ENCODE data around the gene GSG1L.

The GSG1L gene

DNA sequence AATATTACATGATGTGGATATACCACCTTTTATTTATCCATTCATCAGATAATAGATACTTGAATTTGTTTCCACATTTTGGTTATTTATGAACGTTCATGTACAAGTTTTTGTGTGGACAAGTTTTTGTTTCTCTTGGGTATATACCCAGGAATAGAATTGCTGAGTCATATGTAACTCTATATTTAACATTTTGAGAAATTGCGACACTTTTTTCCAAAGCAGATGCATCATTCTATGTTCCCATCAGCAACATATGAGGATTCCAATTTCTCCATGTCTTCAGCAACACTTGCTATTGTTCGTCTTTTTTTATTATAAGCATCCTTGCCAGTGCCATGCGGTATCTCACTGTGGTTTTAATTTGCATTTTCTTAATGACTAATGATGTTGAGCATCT lies 93.9 kb downstream of the GSG1L start:
- TF ChIP-seq POLR2AphosphoS5 (IDR thresholded peaks at IDR 0.05; ENCODE audit: low read depth, low read length): no peak
- TF ChIP-seq POLR2A (IDR thresholded peaks at IDR 0.05; ENCODE audit: low read depth, low read length): no peak
- TF ChIP-seq TAF1 (IDR thresholded peaks at IDR 0.05; ENCODE audit: low read depth, low read length): no peak
- TF ChIP-seq SPI1 (IDR thresholded peaks at IDR 0.05; ENCODE audit: low read depth, low read length): no peak
- TF ChIP-seq PAX5 (IDR thresholded peaks at IDR 0.05; ENCODE audit: insufficient read depth, low read length, severe bottlenecking): no peak
- TF ChIP-seq POU2F2 (IDR thresholded peaks at IDR 0.05; ENCODE audit: low read depth, low read length): no peak
- no peak for DNase-seq (ENCODE audit: insufficient read length, low spot score)
- FAIRE-seq: no peak

- TF ChIP-seq POLR2AphosphoS5 (IDR thresholded peaks at IDR 0.05; ENCODE audit: low read depth, low read length) (no peak), POU2F2 (IDR thresholded peaks at IDR 0.05; ENCODE audit: low read depth, low read length) (no peak), TAF1 (IDR thresholded peaks at IDR 0.05; ENCODE audit: low read depth, low read length) (no peak), PAX5 (IDR thresholded peaks at IDR 0.05; ENCODE audit: insufficient read depth, low read length, severe bottlenecking) (no peak), POLR2A (IDR thresholded peaks at IDR 0.05; ENCODE audit: low read depth, low read length) (no peak), SPI1 (IDR thresholded peaks at IDR 0.05; ENCODE audit: low read depth, low read length) (no peak)
These were observed 96.3 kb downstream of the GSG1L start for GRCh38 chr16:27967169-27967568.

DNA sequence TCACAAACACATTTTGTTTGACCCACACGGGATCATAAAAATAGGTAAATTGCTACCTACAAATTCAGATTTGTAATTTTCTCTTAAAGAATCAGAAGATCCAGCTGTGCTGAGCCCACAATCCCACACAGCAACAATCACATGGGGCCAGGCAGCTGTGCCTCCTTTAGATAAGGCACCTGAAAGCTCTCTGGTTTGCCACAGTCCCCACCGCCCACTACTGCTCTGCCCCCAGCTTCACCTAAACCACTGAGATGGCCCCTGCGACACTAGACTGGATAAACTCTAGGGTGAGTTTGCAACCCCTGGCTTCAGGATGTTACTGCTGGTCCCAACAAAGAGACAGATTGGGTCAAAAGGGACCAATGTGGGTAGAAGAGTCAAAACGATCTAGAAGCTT lies 96.8 kb downstream of the GSG1L start:
- TF ChIP-seq POLR2A (IDR thresholded peaks at IDR 0.05; ENCODE audit: low read depth, low read length): no peak
- FAIRE-seq (no peak), DNase-seq (ENCODE audit: insufficient read length, low spot score) (no peak)

More at GRCh38 chr16:27967169-27967568, 96.3 kb downstream of the GSG1L start:
- FAIRE-seq: no peak
- DNase-seq (ENCODE audit: insufficient read length, low spot score): no peak

- DNase-seq (ENCODE audit: insufficient read length, low spot score): no peak
- TF ChIP-seq TAF1 (IDR thresholded peaks at IDR 0.05; ENCODE audit: low read depth, low read length) (no peak), SPI1 (IDR thresholded peaks at IDR 0.05; ENCODE audit: low read depth, low read length) (no peak), POU2F2 (IDR thresholded peaks at IDR 0.05; ENCODE audit: low read depth, low read length) (no peak), PAX5 (IDR thresholded peaks at IDR 0.05; ENCODE audit: insufficient read depth, low read length, severe bottlenecking) (no peak), POLR2A (IDR thresholded peaks at IDR 0.05; ENCODE audit: low read depth, low read length) (no peak)
- no peak for FAIRE-seq
These were observed 97.7 kb downstream of the GSG1L start for GRCh38 chr16:27965801-27966200.

DNA sequence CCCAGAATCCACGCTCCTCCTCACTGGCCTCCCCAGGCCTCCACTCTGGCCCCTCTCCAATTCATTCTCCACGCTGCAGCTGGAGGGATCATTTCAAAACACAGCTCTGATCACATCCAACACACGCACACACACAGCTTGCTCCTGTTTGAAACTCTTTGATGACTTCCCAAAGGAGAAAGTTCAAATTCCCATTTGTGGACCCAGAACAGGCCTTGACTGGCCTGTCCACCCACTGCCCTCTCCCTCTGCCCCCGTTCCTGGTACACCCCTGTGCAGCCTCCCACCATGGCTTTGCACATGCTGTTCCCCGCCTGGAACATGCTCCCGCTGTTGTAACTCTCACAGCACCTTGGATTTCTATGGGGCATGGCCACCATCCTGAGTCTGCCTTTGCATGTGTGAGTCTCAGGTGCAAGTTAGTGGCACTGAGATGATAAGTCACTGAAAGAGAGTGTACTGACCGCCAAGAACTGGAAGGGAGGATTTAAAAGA lies 100.0 kb downstream of the GSG1L start:
- DNase-seq (ENCODE audit: insufficient read length, low spot score) (no peak), FAIRE-seq (no peak)
- TF ChIP-seq POLR2A (IDR thresholded peaks at IDR 0.05; ENCODE audit: low read depth, low read length) (no peak), POU2F2 (IDR thresholded peaks at IDR 0.05; ENCODE audit: low read depth, low read length) (no peak), TAF1 (IDR thresholded peaks at IDR 0.05; ENCODE audit: low read depth, low read length) (no peak), POLR2AphosphoS5 (IDR thresholded peaks at IDR 0.05; ENCODE audit: low read depth, low read length) (no peak), SPI1 (IDR thresholded peaks at IDR 0.05; ENCODE audit: low read depth, low read length) (no peak), PAX5 (IDR thresholded peaks at IDR 0.05; ENCODE audit: insufficient read depth, low read length, severe bottlenecking) (no peak)

GRCh38 chr16:27962197-27962596 lies 101.3 kb downstream of the GSG1L start:
- FAIRE-seq (no peak), DNase-seq (ENCODE audit: insufficient read length, low spot score) (no peak)
- TF ChIP-seq SPI1 (IDR thresholded peaks at IDR 0.05; ENCODE audit: low read depth, low read length) (no peak), TAF1 (IDR thresholded peaks at IDR 0.05; ENCODE audit: low read depth, low read length) (no peak), PAX5 (IDR thresholded peaks at IDR 0.05; ENCODE audit: insufficient read depth, low read length, severe bottlenecking) (no peak), POU2F2 (IDR thresholded peaks at IDR 0.05; ENCODE audit: low read depth, low read length) (no peak), POLR2A (IDR thresholded peaks at IDR 0.05; ENCODE audit: low read depth, low read length) (no peak), POLR2AphosphoS5 (IDR thresholded peaks at IDR 0.05; ENCODE audit: low read depth, low read length) (no peak)

GRCh38 chr16:27961296-27961620 lies 102.3 kb downstream of the GSG1L start:
- no peak for FAIRE-seq

GRCh38 chr16:27960619-27961295 lies 102.8 kb downstream of the GSG1L start:
- no peak for DNase-seq (ENCODE audit: insufficient read length, low spot score)
- FAIRE-seq: no peak
- TF ChIP-seq POLR2AphosphoS5 (IDR thresholded peaks at IDR 0.05; ENCODE audit: low read depth, low read length) (no peak), POU2F2 (IDR thresholded peaks at IDR 0.05; ENCODE audit: low read depth, low read length) (no peak), PAX5 (IDR thresholded peaks at IDR 0.05; ENCODE audit: insufficient read depth, low read length, severe bottlenecking) (no peak), SPI1 (IDR thresholded peaks at IDR 0.05; ENCODE audit: low read depth, low read length) (no peak), POLR2A (IDR thresholded peaks at IDR 0.05; ENCODE audit: low read depth, low read length) (no peak), TAF1 (IDR thresholded peaks at IDR 0.05; ENCODE audit: low read depth, low read length) (no peak)

More at GRCh38 chr16:27961296-27961620, 102.3 kb downstream of the GSG1L start:
- TF ChIP-seq TAF1 (IDR thresholded peaks at IDR 0.05; ENCODE audit: low read depth, low read length) (no peak), PAX5 (IDR thresholded peaks at IDR 0.05; ENCODE audit: insufficient read depth, low read length, severe bottlenecking) (no peak), POLR2AphosphoS5 (IDR thresholded peaks at IDR 0.05; ENCODE audit: low read depth, low read length) (no peak), POU2F2 (IDR thresholded peaks at IDR 0.05; ENCODE audit: low read depth, low read length) (no peak), POLR2A (IDR thresholded peaks at IDR 0.05; ENCODE audit: low read depth, low read length) (no peak), SPI1 (IDR thresholded peaks at IDR 0.05; ENCODE audit: low read depth, low read length) (no peak)
- DNase-seq (ENCODE audit: insufficient read length, low spot score): no peak

GRCh38 chr16:27959914-27960313 lies 103.6 kb downstream of the GSG1L start:
- no peak for DNase-seq (ENCODE audit: insufficient read length, low spot score)
- TF ChIP-seq SPI1 (IDR thresholded peaks at IDR 0.05; ENCODE audit: low read depth, low read length) (no peak), PAX5 (IDR thresholded peaks at IDR 0.05; ENCODE audit: insufficient read depth, low read length, severe bottlenecking) (no peak), TAF1 (IDR thresholded peaks at IDR 0.05; ENCODE audit: low read depth, low read length) (no peak), POLR2A (IDR thresholded peaks at IDR 0.05; ENCODE audit: low read depth, low read length) (no peak), POLR2AphosphoS5 (IDR thresholded peaks at IDR 0.05; ENCODE audit: low read depth, low read length) (no peak), POU2F2 (IDR thresholded peaks at IDR 0.05; ENCODE audit: low read depth, low read length) (no peak)
- no peak for FAIRE-seq

GRCh38 chr16:27954191-27954590 lies 109.3 kb downstream of the GSG1L start:
- DNase-seq (ENCODE audit: insufficient read length, low spot score) (no peak), FAIRE-seq (no peak)
- TF ChIP-seq POLR2A (IDR thresholded peaks at IDR 0.05; ENCODE audit: low read depth, low read length): no peak
- no peak for TF ChIP-seq TAF1 (IDR thresholded peaks at IDR 0.05; ENCODE audit: low read depth, low read length)
- TF ChIP-seq POU2F2 (IDR thresholded peaks at IDR 0.05; ENCODE audit: low read depth, low read length): no peak
- no peak for TF ChIP-seq SPI1 (IDR thresholded peaks at IDR 0.05; ENCODE audit: low read depth, low read length)
- no peak for TF ChIP-seq POLR2AphosphoS5 (IDR thresholded peaks at IDR 0.05; ENCODE audit: low read depth, low read length)
- no peak for TF ChIP-seq PAX5 (IDR thresholded peaks at IDR 0.05; ENCODE audit: insufficient read depth, low read length, severe bottlenecking)
